Raji (cell line): ENCODE measurements around the gene ITPR2.

ENCODE experiments used
- POLR2A ChIP-seq: IDR thresholded peaks from 2 replicates; pipeline ENCODE4 v1.6.1; 2011; ENCODE audit warnings: low read depth, low read length, control low read depth; ENCODE audit not compliant: insufficient read depth

Gene ITPR2

DNA sequence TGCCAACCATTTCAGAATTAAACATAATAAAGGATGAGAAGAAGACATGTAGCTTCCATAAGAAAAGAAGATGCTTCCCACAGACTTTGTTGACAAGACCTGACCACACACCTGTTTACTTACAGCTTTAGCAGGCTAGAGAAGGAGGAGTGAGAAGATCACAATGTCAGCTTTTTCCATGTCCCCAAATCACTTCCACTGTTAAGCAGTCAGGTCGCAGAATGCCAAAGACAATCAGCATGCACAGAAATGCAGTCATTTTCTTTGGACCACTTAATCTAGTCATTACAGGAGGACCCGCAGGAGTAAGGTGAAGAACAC is 322.7 kb downstream of the ITPR2 start:
- TF ChIP-seq POLR2A: no peak

DNA sequence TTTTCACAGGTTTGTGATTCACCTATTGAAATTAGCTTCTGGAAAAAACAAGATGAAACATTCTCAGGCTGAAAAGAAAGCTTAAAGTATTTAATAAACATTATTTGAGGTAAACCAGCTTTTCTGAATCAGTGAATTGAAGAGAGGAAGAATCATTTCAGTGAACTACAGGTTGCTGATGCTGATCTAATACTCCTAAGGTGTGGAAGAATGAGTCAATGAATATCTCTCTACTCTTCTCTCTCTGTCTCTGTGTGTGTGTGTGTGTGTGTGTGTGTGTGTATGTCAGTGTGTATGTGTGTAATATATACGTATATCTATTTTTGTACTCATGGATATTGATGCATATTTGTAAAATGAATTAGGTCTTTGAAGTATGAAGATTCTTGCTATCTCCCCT is 325.4 kb downstream of the ITPR2 start:
- no peak for TF ChIP-seq POLR2A

DNA sequence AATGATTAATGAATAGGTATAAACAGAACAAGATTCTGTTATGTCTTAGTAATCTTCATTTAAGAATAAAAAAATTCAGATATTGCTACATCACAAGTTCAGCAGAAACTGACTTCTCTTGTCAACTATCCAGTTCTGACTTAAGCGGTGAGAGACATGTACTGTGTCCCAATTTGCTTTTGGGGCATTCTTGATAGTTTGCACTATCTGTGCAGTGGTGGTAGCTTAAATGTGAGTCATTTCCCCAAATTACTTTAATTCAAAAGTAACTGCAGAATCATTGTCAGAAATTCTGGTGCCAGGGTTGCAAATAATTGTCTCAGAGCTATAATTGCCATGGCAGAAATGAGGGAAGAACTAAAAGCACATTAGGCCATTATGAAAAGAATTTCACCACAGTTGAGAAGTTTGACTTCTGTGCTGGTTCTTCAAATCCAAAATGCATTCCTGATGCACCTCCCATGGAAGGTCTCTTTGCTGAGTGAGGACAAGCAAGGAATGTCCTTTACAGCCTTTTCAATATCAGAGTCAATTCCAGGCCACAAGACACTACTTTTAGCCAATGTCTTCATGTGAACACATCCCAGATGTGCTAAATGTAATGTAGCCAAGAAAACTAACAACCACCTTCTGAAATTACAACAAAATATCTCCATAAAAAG is 332.9 kb downstream of the ITPR2 start:
- TF ChIP-seq POLR2A: no peak

DNA sequence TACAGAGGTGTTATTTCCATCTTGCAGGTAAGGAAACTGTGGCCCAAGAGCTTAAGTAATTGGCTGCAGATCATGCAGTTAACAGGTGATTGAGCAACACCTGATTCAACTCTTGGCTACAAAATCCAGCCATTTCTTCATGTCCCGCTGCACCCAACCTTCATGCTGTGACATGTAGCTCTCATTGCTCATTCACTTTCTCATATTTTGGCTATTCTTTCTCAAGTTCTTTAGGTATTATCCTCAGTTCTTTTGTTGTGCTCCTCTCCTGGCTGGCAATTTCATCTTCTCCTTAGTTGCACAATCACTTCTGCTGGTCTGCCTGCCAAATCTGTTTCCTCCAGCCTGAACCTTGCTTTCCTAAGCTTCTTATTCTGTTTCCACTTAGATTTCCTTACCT is 336.8 kb downstream of the ITPR2 start:
- no peak for TF ChIP-seq POLR2A

DNA sequence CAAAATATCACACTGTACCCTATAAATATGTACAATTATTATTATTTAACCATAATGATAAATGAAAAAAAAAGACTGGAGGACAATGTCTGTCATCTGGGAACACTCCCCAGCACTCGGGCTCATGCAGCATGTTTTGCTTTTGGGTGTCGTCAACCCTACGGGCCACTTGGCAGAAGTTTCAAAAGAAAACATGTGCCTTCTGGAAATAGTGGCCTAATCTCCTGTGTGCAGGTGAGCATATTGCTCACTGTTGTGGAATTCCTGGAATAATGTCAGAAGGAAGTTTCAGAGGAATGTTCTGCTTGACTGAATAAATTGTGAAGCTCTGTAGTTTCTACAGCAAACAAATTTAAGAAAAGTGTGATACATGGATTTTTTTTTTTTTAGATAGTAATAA is 339.3 kb downstream of the ITPR2 start:
- TF ChIP-seq POLR2A: no peak

DNA sequence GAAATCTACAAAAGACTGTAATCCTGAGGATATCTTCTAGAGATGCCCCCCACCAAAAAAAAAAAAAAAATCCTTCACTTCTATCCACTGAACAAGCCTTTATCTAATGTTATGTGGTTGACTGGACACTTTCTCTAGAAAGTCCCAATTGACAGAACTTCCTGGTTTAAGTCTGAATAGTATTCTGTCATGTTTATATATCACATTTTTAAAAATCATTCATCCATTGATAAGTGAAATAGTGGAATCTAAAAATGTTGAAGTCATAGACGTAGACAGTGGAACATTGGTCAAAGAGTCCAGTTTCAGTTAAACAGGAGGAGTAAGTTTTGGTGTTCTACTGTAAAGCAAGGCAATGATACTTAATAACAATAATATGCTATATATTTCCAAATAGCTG is 340.6 kb downstream of the ITPR2 start:
- no peak for TF ChIP-seq POLR2A

DNA sequence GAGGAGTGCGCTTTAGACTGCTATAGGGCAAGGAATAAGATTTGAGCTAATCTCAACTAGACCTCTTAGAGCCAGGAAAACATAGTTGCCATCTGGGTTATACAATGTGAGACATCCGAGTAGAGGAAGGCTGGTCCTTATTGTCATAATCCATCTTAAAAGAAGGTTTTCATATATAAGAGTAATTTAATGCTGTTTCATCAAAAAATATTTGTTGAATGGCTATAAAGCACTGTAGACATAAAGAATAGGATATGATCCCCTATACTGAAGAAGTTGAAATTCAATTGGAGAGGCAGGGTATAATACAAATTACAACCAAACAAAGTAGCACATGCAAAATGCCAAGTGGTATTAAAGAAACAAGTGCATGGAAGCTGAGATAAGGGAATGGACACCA is 343.1 kb downstream of the ITPR2 start:
- no peak for TF ChIP-seq POLR2A

DNA sequence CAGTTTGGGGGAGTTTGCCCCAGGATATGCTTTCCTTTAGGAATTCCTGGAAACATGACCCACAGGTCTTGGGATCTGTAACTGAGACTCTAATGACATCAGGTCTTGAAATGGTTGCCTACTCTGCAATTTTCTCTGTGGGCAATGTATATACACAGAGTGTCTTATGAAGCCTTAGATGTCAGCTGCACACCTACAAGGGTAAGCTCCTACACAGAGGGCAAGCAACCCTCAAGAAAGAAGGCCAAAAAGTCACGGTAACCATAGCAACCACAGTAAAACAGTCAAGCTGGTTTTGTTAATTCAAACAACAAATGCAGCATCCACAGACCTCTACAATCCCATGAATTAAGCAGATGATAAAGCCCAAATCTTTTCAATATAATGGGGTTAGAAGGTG is 344.6 kb downstream of the ITPR2 start:
- no peak for TF ChIP-seq POLR2A

DNA sequence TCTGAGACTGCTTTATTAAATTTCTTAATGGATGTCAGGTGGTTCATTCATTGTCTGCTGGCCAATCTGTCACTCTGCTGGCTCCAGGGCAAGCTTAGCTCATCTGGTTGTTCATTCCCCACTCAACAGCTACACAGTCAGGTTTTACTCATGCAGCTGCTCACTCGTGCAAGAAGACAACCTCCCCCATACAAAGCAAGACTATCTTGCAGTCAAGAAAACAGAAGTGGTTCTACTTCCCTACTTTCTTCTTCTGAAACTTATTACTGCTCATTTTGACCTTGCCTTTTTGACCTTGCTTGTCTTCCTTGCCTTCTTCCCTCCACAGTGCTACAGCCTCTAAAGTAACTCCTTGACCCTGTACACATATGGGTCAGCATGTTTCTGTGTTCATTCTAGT is 359.7 kb downstream of the ITPR2 start:
- TF ChIP-seq POLR2A: no peak

DNA sequence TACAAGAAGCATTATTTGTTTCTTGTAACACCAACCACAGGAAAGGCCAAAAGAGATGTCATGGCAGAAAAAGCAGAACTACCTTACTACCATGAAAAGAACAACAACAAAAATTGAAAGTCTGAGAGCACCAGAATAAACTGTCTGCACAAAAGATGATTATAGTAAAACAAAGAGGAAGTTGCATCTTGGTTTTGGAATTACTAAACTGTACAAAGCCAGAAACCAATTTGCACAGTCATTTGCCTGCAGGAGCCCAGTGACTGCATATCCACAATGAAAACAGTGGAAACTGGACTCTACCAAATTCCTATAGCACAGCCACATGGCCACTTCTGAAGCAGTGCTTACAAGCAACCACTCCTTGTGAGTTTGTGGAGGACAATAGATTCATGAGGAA is 361.4 kb downstream of the ITPR2 start:
- TF ChIP-seq POLR2A: no peak

DNA sequence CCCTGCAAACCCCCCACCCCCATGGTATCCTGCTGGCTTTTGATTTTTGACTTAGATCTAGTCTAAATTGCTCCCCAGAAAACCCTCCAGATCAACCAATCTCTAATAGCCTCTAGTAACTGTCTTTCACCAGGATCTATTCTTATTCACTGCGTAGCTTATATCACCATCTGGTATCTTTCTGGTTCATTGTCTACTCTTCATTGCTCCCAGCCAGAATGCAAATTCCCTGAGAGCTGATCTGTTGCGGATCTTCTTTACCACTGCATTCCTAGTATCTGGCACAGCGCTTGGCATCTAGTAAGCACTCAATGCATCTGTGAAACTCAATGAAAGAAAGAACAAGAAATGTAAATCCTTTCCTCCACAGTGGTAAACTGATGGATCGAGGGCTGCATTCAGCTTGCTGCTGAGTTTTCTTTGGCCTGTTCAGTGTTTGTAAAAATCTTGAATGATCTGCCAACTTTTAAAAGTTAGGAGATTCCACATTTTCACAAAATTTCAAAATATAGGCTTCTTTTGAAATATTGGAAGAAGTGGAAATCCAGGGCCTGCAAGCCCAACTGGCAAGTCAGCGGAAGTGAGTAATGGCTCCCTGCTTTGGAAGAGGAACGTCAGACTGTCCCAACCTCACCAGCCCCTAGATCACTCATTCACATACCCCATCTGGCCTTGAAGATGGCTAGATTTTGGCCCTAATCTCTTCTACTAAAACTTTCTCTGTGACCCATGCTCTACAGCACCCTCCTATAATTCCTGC is 363.4 kb downstream of the ITPR2 start:
- no peak for TF ChIP-seq POLR2A

DNA sequence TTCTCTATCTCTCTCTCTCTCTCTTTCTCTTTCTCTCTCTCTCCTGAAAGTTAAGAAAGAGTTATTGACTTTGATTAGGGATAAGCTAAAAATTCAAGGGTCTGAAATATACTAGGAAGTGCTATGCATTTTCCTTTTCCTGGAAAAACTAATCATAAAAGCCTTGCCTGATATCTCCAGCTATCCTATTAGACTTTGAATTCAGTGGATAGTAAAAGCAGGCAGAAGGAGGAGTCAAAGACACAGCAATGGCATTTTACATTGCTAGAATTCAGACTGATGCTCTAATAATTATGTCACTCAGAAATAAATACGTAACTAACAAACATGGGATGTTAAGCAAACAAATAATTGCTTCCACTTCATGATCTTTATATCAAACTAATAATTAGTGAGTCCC is 365.6 kb downstream of the ITPR2 start:
- TF ChIP-seq POLR2A: no peak

DNA sequence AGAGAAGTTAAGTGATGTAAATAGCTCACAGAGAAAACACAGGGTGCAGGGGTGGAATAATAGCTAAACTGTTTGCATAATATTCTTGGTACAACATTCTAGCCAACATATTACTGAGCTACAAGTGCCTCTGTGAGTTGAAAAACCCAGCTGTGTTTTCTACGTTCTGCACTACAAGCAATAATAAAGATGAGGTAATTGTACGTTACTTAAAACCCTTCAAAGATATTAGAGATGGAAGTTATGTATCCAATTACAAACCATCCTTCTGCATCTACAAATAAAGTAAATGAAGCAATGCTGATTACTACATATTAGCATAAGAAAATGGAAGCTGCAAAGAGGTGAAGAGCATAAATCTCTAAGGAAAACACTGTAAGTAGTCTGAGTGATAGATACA is 366.3 kb downstream of the ITPR2 start:
- no peak for TF ChIP-seq POLR2A

DNA sequence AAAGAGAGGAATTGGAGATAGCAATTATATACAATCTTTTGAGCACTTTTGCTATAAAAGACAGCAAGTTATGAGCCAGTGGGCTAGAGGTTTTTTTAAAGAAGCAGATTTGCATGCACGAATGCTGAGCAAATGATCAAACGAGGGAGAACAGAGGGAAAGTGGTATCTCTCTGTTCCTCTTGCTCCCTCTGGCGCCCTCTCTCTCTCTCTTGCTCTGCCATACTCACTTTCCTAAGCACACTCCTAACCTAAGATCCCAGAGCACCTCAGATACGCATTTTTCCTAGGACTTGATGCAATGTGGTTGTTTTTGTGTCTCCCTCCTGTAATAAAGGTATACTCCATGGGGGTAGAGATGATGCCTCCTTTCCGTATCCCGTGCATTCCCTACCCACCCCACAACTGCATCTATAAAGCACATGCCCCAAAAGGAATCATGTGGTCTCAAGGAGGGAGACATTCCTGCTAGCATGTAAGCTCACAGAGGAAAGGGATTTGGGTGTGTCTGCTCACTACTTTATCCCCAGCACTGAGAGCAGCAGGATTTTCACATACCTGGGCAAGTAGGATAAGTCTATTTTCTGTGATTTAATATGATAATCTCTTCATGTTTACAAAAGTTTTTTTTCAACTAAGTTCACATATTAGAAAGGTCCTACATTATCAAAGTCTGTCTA is 367.4 kb downstream of the ITPR2 start:
- TF ChIP-seq POLR2A: no peak

DNA sequence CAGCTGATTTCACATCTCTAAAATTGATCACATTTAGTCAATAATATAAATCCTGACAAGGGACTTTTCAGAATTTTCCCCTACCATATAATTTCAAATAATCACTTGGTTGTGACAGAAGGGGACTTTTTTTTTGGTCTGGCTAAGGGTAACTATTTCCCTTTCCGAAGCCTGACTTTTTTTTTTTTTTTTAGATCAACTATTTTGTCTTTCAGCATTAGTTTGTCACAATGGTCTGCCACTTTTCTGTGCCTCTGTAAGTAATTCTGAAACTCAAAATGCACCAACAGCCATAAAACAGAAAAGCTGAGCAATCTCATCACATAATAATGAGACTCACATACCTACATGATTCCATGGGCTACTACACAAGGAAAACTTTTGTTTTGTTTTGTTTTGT is 371.2 kb downstream of the ITPR2 start:
- no peak for TF ChIP-seq POLR2A

DNA sequence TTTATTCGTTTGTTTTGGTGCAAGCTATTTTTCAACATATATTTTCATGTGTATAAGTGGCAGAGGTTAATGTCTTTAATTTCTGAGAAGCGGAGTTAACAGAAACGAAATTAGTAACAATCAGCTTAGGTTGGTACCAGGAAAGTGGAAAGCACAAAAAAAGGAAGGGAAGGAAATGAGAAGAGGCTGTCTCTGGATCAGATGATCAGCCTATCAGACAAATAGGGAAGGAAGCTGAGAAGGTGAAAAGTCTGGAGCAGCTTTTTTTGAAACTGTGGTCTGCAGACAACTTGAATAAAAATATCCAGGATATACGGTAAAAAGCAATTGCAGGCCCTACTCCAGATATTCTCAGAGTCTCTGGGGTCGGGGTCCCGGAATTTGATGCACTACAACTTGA is 372.6 kb downstream of the ITPR2 start:
- TF ChIP-seq POLR2A: no peak
